NCI-H2196 treated with DMSO at 0.1 percent for 48 hours (cell line): Measurements from ENCODE around the gene SLC7A6.

Source experiments
- DNase-seq: peaks from one replicate; lab custom pipeline; 2025; ENCODE audit not compliant: unreplicated experiment; lab: John Stamatoyannopoulos, UW

Gene SLC7A6

DNA sequence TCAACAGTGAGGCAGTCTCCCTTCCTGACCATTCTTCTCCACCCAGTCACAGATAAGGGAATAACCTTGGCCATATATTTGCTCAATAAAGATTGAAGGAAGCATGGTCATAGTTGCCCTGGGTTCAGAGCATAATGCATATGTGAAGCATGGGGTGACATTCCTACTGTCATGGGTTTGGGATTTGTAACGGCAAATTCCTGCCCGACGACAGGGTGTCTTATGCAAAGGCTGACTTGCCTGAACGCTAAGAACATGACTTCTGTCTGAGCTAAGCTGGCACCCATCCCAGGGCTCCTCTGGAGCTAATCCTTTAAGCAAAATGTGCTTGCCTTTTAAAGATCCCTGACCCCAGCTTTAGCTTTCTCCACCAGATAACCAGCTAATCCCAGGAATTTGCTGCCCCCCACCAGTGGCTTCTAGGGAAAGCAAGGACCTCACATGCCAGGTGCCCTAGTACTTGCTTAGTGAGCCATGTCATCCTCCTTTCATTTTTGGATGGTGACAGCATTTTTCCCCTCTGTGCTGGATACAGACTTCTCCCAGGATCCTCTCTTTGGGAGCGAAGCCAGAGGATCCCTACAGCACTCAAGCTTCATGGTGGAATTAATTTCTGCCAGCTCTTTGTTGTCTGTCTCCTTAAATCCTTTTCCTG, 34.7 kb downstream of the SLC7A6 start:
- no peak for DNase-seq

DNA sequence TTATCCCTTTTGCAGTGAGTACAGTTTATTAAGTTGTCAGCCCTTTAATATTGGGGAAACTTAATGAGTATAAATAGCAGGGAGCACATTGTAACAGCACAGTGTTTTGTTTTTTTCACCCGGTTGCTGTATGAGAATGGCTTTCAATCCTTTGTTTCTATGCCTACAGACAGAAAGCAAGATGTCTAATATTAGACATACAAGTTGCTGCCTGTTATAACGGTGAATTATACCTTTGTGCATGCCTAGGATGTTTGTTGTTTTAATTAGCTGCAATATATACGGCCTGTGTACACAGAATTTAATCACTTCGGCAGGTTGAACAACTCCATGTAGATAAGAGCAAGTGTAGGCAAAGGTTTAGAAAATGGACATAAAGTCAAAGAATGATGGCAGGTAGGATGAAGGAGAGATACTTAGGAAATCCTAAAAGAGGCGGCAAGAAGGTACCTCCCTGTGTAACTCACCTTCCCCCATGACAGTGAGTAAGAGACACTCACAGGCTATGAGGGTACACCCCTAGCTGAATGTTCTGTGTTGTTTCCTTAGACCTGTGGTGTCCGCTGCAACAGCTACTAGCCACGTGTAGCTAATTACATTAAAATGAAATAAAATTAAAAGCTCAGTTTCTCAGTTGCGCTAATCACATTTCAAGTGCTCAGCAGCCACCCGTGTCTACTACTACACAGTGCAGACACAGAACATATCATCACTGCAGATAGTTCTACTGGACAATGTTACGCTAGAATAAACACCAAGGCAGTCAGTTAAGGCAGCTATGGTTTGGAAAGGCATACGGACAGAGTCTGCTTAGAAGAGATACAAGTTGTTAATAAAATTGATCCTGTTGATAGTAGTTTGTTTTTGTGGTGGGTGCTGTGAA, 35.5 kb downstream of the SLC7A6 start:
- DNase-seq, result no peak

DNA sequence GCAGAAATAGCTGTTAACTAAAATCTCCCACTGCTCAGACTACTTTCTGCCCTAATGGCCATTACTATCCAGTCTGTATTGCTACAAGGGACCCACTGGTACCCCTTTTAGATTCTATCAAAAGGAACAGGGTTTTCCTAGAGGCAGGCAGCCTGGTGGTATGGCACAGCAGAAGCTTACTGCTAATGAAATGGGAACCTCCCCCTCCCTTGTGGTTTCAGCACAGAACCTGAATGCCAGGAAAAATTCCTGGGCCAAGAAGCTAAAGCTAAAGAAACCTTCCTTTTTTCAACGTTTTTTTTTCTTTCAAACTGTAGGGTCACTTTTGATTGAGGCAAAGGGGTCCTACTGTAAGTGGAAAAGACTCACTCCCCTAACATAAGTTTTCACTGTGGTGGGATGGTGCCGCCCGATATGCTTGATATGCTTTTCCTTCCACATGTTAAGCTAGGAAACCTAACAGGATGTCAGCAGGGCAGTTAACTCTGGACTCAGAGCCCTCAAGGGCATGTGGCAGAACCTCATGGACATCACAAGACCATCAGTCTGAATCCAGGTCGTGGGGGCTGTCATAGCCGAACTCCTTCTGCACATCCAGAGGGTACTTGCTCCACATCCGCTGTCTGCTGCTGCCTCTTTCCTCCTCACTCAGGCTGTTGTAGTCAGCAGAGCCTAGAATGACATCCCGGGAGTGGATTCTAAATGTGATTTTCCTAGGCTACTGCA, 36.6 kb downstream of the SLC7A6 start:
- DNase-seq, result no peak

DNA sequence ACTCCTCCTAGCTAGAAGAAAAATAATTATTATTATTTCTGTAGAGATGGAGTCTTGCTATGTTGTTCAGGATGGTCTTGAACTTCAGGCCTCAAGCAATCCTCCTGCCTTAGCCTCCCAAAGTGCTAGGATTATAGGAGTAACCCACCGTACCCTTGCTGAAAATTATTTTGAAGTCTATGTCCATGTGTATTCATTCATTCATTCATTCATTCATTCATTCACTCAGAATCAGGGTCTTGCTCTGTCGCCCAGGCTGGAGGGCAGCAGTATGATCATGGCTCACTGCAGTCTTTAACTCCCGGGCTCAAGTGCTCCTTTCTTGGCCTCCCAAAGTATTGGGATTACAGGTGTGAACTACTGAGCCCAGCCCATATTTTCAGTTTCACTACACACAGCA, 42.3 kb downstream of the SLC7A6 start:
- DNase-seq, result no peak

DNA sequence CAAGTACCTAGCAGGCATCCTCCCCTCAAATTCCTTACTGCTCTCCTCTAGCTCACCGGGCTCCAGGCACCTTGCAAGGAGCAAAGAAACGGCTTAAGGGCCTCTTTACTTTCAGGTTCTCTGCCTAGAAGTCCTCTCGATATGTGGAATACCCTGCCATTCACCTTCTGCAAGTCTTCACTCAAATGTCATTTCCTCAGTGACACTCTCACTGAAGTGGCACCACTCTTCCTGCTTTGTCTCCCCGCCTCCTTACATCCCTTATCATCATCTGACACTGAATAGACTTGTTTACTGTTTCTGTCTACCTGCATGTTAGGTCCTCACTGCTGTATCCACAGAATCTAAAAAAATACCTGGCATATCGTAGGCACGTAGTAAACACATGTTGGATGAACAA, 45.5 kb downstream of the SLC7A6 start:
- no peak for DNase-seq

DNA sequence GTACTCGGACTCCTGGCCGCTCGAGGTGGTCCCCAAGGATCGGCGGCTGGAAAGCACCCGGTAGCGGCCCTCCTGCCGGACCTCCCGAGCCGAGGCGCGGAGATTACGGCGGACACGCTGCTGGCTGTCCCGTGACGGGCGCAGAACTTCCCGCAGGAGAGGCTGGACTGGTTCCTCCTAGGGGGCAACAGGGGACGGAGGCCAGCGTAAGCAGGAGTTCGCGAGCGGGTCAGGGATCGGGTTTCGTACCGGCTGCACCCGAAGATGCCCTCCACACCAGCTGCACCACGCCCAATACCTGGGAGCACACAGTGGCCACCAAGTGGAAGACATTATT, 46.1 kb downstream of the SLC7A6 start:
- DNase-seq, result no peak

DNA sequence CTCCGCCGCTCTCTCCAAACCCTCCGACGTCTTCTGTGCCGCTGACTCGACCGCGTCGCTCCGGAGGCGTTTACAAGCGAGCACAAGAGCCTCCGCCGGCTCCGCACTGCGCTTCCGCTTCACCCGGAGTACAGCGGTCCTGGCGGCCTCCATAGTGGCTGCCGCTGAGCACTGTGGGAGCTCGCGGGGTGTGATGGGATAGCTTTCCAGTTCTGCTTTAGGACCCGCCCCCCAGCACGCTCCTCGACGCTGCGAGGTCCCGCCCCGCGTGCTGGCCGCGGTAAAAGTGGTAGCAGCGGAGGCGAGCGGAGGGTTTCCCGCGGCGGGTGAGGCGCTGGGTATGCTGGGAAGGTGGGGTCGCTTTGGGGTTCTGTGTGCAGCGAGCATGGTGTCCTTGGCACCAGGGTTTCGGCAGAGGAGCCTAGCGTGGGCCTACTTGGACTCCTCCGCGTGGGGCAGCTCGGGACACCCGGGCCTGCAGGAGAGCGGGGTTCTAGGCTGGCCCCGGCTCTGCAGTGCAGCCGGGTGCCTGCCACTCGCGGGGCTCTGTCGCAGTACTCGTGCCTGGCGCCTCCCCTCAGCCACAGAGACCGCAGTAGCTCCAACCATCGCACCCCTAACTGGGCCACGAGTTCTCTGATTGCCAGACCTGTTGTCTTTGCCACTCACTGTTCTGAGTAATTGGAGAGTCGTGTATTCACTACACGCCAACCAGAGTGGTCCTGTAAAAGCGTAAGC, 46.6 kb downstream of the SLC7A6 start, which contains the start of the genes PRMT7 and SLC7A6OS:
PRMT7 (plus strand) TSS at position 246 of the 738 bp plus-strand sequence. CDS start 4,961 bp downstream, outside the sequence.
SLC7A6OS (minus strand) TSS at position 173 of the 738 bp plus-strand sequence; CDS start at position 153, 20 bp downstream.
- peak; percentile 62 for DNase-seq

DNA sequence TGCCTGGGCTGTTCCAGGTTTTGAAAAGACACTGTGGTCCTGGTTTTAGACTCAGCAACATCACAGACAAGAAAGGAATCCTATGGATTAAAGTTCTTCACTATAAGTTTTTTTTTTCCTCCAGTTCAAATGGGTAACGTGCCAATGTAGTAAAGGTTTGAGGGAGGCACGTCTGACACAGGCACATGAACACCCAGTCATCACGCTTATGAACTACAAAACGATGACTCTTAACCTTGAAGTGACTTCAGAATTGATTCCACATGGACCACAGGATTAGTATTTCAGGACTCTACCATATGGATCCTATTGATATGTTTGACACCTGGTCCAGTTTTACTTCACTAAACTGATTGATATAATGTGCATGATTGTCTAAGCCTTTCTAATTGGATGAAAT, 48.8 kb downstream of the SLC7A6 start:
- DNase-seq, result no peak

DNA sequence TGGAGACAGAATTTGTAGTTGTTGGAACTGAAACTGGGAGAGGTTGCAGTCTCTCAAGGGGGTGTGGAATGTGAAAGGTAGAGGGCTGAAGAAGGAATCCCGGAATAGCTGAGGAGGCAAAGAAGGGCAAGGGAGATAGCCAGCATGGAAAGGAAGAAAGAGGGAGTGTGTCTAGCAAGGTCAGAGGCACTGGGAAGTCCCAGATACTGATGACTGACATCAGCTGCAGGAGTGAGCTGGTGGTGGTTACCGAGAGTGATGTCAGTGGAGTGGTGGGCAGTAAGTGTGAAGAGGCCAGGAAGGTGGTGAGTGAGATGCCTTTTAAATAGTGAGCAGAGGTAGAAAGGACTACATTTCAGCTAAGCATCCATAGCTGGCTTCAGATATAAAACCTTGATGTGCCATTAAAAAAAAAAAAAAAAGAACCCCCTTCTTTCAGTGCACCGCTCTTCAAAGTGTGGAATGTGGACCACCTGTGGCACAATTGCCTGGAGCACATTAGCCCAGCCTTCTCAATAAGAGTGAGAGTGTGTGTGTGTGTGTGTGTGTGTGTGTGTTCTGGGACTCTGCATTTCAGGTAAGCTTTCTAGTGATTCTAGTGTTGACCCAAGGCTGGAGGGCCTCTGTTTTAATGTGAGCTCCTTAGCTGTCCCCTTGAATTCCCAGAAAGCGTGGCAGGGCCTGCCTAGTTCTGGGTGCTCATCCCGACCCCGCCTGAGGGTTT, 55.0 kb downstream of the SLC7A6 start:
- no peak for DNase-seq

DNA sequence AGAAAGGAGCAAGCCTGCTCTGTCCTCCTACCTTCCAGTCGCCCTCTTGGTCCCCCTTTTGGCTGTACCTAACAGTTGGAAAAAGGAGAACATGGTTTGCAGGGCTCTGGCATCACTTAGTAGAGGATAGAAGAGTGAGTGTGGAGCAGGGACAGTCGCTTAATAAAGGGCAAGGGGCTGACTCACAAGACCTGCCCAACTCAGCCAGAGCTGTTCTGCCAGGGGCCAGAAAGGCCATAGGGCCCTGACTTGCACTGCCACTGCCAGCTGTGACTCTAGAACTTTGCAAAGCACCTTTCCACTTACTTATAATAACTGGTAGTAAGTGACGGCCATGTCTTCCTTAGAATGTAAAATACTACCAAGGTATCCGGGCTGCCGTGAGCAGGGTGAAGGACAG, 60.0 kb downstream of the SLC7A6 start:
- no peak for DNase-seq

DNA sequence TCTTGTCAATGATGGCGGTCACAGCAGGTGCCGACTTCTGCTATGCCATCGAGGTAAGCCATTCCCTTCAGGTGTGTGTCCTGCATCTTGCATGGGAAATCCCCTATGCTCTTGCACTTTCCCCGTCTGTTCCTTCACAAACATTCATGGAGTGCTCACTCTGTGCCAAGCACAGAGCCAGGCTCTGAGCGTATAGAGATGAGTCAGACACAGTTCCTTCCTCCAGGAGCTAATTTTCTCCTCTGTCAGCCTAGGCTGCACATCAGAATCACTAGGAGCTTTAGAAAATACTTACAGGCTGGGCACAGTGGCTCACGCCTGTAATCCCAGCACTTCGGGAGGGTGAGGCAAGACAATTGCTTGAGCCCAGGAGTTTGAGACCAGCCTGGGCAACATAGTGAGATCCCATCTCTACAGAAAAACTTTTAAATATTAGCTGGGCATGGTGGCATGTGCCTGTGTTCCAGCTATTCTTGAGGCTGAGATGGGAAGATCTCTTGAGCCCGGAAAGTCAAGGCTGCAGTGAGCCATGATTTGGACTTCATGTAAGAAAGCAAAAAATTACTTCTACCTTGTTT, 60.5 kb downstream of the SLC7A6 start:
- no peak for DNase-seq

DNA sequence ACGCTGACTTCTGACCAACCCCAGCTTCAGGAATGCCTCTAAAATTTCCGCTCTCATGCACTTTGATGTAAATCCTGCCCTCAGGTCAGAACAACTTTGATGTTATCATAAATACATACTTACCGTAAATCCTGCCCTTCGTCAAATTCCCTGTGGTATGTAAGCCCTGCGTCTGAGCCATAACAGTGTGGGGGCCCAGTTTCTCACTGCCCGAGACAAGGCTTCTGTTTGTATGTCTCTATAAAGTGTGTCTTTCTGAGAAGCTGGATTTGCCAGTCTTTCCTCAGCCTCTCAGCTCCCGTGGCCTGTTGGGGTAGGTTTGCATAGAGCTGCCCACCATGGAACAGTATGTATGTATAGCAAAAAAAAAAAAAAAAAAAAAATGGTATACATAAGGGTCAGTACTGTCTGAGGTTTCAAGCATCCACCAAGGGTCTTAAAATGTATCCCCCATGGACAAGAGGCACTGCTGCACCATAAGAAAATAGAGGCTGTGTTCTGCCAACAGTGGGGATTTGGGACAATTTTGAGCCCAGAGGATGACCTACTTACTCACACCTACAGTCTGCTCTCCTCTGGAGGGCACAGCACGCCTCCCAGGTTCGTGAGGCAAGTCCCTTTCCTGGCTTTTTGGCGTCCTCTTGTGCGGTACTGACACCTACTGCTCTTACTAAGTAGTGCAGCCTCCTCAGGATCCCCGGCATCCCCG, 64.0 kb downstream of the SLC7A6 start:
- peak; percentile 53 for DNase-seq

DNA sequence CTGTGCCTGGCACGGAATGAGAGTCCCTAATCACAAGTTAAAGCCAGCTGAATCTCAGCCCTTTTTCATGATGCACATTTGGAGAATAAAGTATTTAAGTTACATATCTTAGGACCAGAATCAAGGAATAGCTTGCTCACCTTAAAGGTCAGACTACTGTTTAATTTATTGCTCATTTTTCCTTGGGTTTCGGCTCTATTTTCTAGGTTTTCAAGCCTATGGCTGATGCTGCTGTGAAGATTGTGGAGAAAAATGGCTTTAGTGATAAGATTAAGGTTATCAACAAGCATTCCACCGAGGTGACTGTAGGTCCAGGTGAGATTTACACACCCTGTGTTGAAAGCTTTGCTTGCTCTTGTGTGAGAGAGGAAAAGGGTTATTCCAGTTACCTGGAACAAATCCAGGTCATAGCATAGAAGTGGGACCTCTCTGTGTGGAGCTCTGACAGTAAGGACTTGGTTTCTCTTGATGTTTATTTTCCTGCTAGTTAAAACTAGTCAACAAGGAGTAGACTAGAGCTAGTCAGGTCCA, 64.6 kb downstream of the SLC7A6 start:
- no peak for DNase-seq

DNA sequence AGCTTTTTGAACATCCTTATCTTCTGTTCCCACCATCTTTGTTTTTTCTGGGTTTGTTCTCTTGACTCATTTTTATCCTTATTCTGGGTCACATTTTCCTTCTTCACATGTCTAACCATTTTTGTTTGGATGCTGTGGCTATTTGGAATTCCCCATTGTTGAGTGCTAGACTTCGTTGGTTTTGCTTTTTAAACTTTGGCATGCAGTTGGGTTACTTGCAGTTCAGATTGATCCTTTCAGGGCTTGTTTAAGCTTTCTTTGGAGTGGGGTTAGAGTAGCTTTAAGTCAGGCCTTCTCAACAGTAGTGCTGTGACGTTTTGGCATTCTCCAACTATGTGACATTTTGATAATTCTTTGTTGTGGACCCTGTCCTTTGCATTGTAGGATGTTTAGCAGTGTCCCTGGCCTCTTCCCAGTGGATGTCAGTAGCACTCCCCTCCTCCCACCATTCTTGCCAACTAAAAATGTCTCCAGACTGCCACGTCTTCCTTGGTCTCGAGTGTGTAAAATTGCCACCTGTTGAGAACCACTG, 67.6 kb downstream of the SLC7A6 start:
- DNase-seq, result no peak

DNA sequence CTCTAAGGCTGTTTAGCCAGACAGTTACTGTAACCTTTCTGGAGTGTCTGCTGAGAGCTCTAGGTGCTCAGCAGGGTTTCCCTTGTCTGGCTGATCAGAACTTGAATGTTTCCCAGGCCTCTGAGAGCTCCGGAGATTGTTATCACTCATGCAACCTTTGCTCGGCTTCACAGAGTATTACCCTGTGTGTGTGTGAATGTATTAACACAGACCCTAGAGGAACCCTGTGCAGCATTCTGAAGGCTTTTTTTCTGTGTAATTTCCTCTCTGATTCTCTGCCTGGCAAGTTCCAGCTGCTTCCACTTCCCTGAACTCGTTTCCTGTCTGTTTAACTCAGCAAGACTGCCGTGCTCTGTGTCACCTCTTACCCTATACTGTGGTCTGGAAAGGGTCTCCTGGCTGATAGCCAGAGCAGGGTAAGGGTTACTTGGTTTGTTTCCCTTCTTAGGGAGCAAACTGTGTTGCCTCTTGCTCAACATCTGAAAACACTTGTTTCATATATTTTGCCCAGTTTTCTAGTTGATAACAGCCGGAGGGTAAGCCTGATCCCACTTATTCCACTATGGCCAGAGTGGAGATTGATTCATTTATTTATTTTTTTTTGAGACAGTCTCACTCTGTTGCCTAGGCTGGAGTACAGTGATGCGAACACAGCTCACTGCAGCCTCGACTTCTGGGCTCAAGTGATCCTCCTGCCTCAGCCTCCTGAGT, 68.2 kb downstream of the SLC7A6 start:
- no peak for DNase-seq

DNA sequence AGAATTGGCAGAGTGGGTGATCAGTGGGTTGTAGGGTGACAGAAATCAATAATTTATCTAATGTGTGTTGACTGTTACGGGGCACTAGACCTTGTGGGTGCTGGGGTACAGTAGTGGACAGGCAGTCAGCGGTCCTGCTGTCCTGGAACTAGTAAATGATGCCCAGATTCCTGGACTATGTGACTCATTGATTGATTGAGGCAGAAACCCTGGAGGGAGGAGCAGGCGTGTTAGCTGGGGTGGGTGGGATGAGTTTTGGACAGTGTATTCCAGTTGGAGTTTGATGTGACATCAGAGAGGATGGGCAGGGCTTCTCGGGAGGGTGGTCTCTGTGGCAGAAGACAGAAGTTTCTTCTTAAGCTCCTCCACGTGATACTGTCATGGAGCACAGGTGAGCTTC, 70.8 kb downstream of the SLC7A6 start:
- DNase-seq, result no peak

DNA sequence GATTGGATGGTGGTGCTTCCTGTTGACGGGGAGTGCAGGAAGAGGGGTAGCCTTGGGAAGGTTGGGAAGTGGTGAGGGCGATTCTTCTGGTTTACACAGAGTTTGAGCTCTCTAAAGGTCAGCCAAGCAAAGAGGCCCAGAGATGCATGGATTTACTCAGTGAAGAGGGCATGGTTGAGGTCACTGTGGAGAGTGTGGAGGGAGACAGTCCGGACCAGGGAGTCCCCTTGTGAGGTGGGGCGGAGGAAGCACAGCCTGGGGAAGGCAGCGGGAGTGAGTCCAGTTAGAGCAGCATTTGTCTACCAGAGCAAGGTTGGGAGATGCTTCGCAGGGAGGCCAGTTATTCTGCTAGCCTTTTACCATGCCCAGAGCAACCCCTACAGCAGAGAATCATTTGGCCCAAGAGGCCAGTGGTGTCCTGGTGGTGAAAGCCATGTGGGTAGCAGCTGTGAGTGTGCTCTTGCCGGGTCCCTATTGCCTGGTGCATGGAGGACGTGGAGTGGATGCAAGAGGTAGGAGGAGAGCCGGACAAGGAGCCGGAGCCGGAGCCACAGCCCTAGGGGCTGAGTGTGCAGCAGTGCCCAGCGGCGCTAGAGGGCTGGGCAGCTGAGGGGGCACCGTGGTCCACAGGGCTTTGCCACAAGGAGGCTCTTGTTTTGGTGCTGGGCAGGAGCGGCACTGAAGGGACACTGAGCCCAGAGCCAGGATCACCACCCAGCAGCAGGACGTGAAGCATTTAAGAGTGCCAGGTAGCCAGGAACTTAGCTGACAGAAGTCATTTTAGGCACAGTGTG, 74.2 kb downstream of the SLC7A6 start:
- no peak for DNase-seq
